Lower leg skin (tissue), 4 donors: ENCODE data around the gene RER1. TPM values are rescaled to one million over a fixed set of nuclear protein-coding genes. Genes with fewer than 3 reads are reported as not detected.
A peak's percentile ranks its signal among the peaks of the same experiment; 100 is the strongest.

Source experiments
- DNase-seq, 2 donors: peaks; one replicate each; pipeline ENCODE4 v3.0.0-alpha.2; 2019; ENCODE audit warnings: low spot score in 2 of 2
- H3K4me3 ChIP-seq: fragments of 200-600 bp; sonication (generic); 2 replicates; pipeline ENCODE4 v1.5.1; 2017; ENCODE audit warnings: mild to moderate bottlenecking, low read depth; ENCODE audit not compliant: poor library complexity, severe bottlenecking
- CTCF ChIP-seq, 3 donors: fragments of 450-650 bp; IDR thresholded peaks; one replicate each; pipeline ENCODE4 v1.5.1; 2016; ENCODE audit warnings: antibody characterized with exemption in 3 of 3, mild to moderate bottlenecking in 3 of 3, moderate library complexity in 2 of 3
- POLR2A ChIP-seq, 2 donors: fragments of 450-650 bp; IDR thresholded peaks; one replicate each; pipeline ENCODE4 v1.6.1; 2016 to 2017; ENCODE audit warnings: antibody characterized with exemption in 2 of 2, mild to moderate bottlenecking in 1 of 2, moderate library complexity in 1 of 2
- WGBS, 2 donors: methylation state at CpG; one replicate each; pipeline ENCODE4 v1.1.5; 2018; 5-methylcytosine and 5-hydroxymethylcytosine counted together
- intact Hi-C: fragments of 100-400 bp; cut with DNase I; formaldehyde crosslinking; loops from one replicate; pipeline ENCODE4 v1.15.0; 2023; ENCODE audit warnings: low total_unique reads
- total RNA-seq, 4 donors: library from RNA; depleted of rRNA; stranded (reverse); fragments of >200 nt; gene quantifications; one replicate each; pipeline ENCODE4 v1.1.0, GENCODE V29; 2016

RER1 gene
- total RNA-seq, result 100 to 1,000 TPM in 1 of 4 donors, 10 to 100 TPM in 3; 67.4 to 114 (median 70.7) TPM

- TF ChIP-seq POLR2A (IDR thresholded peaks at IDR 0.05) (peak in 1 of 2 donors; percentile 81), CTCF (IDR thresholded peaks at IDR 0.05) (no peak)
- intact Hi-C loops, result no loop called here
- WGBS, 2 donors, result 0 to 1% methylated on average over 25 to 46 of the region's 103 CpGs
- peak within 1 kb of the TSS; percentile 83 for H3K4me3 ChIP-seq
- DNase-seq, result peak; percentile 98 to 100
Observed at GRCh38 chr1:2391041-2391930, at the start of gene RER1, which contains the start of gene MORN1. Gene RER1, plus strand, starts transcription at chr1:2391841. Its CDS starts 3,950 bp downstream, at chr1:2395791. Gene MORN1, minus strand, starts transcription at chr1:2391554. Its CDS starts 21 bp downstream, at chr1:2391533.

- TF ChIP-seq CTCF (IDR thresholded peaks at IDR 0.05) (no peak), POLR2A (IDR thresholded peaks at IDR 0.05) (no peak)
- intact Hi-C loops, result no loop called here
- no peak overlapping the region for H3K4me3 ChIP-seq
- 83% methylated on average over 21 of the region's 21 CpGs for WGBS, 2 donors
- DNase-seq, result no peak
Observed at GRCh38 chr1:2342384-2343022, 49.1 kb upstream of the RER1 start.

GRCh38 chr1:2343023-2343935, 48.4 kb upstream of the RER1 start:
- no peak for TF ChIP-seq CTCF (IDR thresholded peaks at IDR 0.05)
- TF ChIP-seq POLR2A (IDR thresholded peaks at IDR 0.05), result no peak
- DNase-seq, result no peak
- no peak overlapping the region for H3K4me3 ChIP-seq
- intact Hi-C loops, result no loop called here
- WGBS, 2 donors, result 57 to 69% methylated on average over 23 to 33 of the region's 39 CpGs

- no peak for TF ChIP-seq POLR2A (IDR thresholded peaks at IDR 0.05)
- TF ChIP-seq CTCF (IDR thresholded peaks at IDR 0.05), result no peak
- no peak overlapping the region for H3K4me3 ChIP-seq
- intact Hi-C loops, result no loop called here
- 63 to 75% methylated on average over 12 to 23 of the region's 24 CpGs for WGBS, 2 donors
- DNase-seq, result no peak
Observed at GRCh38 chr1:2344121-2344681, 47.4 kb upstream of the RER1 start.

GRCh38 chr1:2344744-2345296, 46.8 kb upstream of the RER1 start:
- intact Hi-C loops, result no loop called here
- no peak overlapping the region for H3K4me3 ChIP-seq
- DNase-seq, result peak in 1 of 2 donors; percentile 85
- TF ChIP-seq POLR2A (IDR thresholded peaks at IDR 0.05) (no peak), CTCF (IDR thresholded peaks at IDR 0.05) (no peak)
- 91 to 93% methylated on average over 27 to 29 of the region's 29 CpGs for WGBS, 2 donors
